ENCODE results near the gene UTS2B.

Gene UTS2B

GRCh38 chr3:191342411-191342810, 12.1 kb upstream of the UTS2B start:
- no peak for TF ChIP-seq ZFX (IDR thresholded peaks at IDR 0.05; ENCODE audit: borderline replicate concordance)
- H3K27ac ChIP-seq = no peak overlapping the region

GRCh38 chr3:191342006-191342405, 11.7 kb upstream of the UTS2B start:
- no peak overlapping the region for H3K27ac ChIP-seq

GRCh38 chr3:191340966-191341365, 10.6 kb upstream of the UTS2B start:
- TF ChIP-seq ZFX (IDR thresholded peaks at IDR 0.05; ENCODE audit: borderline replicate concordance) (no peak), CTCF (IDR thresholded peaks at IDR 0.05) (no peak)
- H3K27ac ChIP-seq = no peak overlapping the region

More at GRCh38 chr3:191342006-191342405, 11.7 kb upstream of the UTS2B start:
- TF ChIP-seq ZFX (IDR thresholded peaks at IDR 0.05; ENCODE audit: borderline replicate concordance) (no peak), CTCF (IDR thresholded peaks at IDR 0.05) (no peak)

GRCh38 chr3:191340351-191340750, 10.0 kb upstream of the UTS2B start:
- TF ChIP-seq ZFX (IDR thresholded peaks at IDR 0.05; ENCODE audit: borderline replicate concordance) (no peak), CTCF (IDR thresholded peaks at IDR 0.05) (no peak)
- H3K27ac ChIP-seq = no peak overlapping the region

GRCh38 chr3:191339316-191339917, 9.1 kb upstream of the UTS2B start:
- TF ChIP-seq ZFX (IDR thresholded peaks at IDR 0.05; ENCODE audit: borderline replicate concordance) (no peak), CTCF (IDR thresholded peaks at IDR 0.05) (no peak)
- H3K27ac ChIP-seq = no peak overlapping the region

GRCh38 chr3:191338177-191338488, 7.8 kb upstream of the UTS2B start:
- TF ChIP-seq CTCF (IDR thresholded peaks at IDR 0.05) = no peak
- TF ChIP-seq ZFX (IDR thresholded peaks at IDR 0.05; ENCODE audit: borderline replicate concordance) = no peak
- no peak overlapping the region for H3K27ac ChIP-seq

- TF ChIP-seq CTCF (IDR thresholded peaks at IDR 0.05) (no peak), ZFX (IDR thresholded peaks at IDR 0.05; ENCODE audit: borderline replicate concordance) (no peak)
- no peak overlapping the region for H3K27ac ChIP-seq
Measured at GRCh38 chr3:191336833-191337232, 6.5 kb upstream of the UTS2B start.

GRCh38 chr3:191334346-191334893, 4.1 kb upstream of the UTS2B start:
- no peak overlapping the region for H3K27ac ChIP-seq
- no peak for TF ChIP-seq CTCF (IDR thresholded peaks at IDR 0.05)
- TF ChIP-seq ZFX (IDR thresholded peaks at IDR 0.05; ENCODE audit: borderline replicate concordance) = no peak
